Measurements from ENCODE around the gene GBX1.

GBX1 gene

DNA sequence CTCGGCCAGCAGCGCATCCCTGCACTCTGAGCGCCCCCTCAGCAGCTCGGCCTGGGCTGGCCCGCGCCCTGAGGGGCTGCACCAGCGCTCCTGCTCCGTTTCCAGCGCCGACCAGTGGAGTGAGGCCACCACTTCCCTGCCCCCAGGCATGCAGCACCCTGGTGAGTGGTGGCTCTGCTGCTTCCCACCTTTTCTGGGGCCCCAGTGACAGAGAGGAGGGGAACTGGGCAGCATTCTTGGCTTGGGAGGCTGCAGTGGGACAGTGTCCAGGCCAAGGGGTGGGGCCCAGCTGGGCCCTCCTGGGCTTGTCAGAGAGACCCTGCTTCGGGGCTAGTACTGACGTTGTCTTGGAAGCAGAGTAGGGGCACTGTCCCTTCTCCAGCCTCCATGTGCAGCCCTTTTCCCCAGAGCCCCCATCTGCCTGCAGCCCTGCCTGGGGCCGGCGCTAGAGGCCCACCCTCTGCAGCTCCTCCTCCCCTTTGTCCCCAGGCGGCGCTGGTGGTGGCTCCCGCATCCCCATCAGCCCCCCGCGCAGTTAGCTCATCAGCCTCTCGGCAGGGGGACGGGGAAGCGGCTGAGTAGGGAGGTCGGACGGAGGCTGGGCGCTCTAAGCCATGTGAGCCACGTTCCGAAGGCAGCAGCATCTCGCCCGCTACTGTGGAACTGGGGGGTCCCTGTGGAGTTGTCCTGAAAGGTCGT lies 29.2 kb downstream of the GBX1 start:
- no peak for DNase-seq

DNA sequence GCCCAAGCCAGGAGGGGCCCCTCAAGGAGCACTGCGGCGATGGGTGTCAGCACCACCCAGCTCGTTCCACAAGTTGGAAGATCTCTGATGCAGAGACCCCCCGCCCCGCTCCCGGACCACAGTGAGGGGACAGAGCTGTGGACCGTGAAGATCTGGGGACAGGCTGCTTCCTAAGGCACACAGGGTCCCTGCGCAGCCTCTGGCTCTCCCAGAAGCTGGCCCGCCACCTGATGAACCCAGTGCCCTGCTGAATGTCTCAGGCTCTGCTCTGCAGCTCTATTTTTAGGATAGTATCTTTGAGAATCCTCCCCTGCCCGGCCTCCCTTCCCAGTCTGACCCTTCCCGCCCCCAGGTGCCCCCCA lies 29.7 kb downstream of the GBX1 start:
- no peak for DNase-seq

DNA sequence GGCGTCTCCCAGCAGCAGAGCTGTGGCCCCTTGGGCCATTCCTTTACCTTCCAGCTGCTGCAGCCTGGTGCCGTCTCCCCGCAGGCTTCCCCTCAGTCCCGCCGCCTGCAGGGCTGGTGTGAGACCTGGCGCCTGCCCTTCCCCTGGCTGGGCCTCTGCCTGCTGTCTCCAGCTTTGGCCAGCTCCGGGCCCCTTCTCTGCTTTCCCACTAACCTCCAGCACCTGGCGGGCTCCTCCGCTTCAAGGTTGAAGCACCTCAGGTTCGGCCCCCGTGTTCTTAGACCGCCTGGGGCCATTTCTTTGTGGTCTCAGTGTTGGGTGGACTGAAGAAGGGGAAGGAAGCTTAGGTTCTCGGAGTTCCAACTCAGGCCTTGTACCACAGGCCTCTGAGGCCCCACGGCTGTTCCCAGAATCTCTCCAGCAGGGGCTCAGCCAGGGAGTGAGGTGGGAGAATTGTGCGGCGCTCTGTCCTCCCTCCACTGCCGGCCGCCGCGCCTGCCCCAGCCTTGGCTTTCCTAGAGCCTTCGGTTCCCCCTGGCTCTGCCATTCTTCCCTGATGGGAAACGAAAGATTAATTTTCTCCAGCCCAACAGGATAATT lies 30.3 kb downstream of the GBX1 start:
- no peak for DNase-seq

DNA sequence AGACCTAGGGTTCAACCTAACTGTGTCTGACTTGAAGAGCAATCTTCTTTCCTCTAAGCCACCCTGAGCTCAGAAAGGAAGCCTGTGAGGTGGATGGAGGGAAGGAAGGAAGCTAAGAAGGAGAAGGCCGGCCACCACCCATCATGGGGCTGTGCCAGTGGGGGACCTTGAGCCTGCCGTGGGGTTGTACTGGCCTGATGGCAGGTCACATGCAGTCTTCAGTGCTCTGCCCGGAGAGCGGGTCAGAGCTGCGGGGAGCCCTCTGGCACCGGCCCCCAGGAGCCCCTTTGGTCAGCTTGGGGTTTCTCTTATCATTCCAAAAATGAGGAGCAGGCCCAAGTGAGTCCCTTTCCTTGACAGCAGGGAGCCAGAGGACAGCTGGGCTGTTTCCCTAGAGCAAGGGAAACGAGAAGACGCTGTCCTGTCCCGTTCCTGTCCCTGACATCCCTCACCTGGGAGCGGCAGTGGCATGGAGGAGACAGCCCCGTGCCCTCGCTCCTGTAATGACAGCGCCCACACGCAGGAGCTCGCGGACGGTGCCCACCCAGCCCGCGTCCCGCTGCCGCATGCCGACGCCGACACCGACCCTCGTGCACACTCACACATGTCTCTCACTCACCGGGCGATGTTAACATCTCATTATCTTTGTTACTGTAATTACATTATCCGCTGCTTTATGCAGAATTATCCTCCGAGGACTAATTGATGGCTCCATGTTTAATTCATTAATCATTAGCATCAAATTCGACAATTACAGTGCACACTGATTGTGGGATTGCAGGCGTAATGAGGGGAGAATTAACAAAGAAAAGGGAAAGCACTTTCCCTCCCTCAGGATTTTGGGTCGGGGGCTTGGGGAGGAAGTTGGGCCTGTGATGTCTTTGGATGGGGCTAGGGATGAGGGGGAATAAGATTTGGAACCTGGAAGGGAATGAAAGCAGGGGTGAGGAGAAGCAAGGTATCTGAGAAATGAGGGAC lies 31.3 kb downstream of the GBX1 start:
- DNase-seq = no peak

DNA sequence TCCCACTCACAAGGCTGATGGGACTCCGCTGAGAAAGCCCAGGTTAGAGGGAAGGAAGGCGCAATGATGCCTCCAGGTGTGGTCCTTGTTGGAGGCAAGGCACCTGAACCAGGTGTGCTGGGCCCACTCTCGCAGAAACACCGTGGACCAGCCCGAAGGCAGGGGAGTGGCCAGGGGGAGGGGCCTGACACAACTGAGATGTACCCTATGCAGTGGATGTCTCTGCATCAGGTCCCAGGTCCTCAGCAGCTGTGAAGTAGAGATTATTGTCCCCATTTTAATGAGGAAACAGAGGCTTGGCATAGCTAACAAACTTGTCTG lies 32.0 kb downstream of the GBX1 start:
- no peak for DNase-seq

DNA sequence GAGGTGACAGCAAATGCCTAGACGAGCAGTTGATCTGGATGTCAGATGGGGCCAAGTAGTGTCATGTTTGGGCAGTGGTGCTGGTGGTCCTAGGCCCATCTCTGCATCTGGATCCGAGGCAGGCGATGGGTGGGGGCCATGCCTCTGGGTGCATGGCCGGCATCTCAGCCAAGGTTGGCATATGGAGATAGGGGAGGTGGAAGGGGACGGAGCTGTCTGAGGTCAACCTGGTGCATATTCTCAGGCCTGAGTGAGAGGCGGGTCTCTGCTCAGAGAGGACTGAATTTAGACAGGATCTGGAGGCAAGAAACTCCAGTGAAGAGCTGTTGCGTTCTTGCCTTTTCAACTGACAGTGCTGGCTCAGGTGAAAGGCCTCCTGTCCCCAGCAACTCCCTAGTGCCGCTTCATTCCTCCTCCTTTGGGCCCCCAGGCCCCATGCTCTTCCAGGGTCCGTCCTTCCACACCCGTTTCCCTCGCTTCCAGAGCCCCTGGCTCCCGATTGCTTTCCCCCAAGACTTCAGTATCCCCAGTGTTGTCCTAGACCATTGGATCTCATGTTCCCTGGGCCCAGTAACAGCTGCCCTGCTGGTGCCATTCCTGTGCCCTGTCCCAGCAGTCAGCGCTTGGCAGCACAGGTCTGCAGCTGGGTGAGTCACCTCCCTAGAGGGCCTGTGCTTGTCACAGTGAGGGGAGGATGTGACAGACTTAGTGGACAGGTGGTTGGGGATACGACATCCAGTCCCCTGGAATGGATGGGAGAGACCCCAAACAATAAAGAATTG lies 32.6 kb downstream of the GBX1 start:
- no peak for DNase-seq

DNA sequence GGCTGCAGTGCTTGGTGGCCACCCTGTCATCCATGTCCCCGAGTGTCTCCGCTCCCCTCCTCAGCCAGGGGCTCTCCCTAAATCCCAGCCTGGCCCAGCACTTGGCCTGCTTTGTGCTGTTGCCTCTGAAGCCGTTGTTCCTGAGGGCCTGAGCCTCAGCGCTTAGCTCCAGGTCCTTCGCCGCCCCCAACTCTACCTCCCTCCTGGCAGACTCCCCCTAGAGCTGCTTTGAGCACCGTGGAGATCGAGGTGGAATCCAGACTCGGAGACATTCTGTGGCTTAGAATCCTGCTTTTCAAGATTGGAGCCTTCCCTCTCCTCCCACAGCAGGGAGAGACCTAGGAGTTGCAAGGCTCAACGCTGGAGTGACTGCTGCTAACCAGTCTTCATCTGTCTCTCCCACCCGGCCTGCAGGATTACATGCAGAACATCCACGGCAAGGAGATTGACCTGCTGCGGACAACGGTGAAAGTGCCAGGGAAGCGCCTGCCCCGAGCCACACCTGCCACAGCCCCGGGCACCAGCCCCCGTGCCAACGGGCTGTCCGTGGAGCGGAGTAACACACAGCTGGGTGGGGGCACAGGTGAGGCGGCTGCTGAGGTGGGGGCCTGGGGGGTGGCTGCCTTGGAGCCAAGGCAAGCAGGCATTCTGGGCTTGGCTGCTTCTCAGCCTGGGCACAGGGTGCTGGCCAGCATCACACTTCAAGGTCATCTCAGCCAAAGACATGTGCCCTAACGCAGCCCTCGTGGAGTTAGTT lies 33.3 kb downstream of the GBX1 start:
- DNase-seq = no peak

DNA sequence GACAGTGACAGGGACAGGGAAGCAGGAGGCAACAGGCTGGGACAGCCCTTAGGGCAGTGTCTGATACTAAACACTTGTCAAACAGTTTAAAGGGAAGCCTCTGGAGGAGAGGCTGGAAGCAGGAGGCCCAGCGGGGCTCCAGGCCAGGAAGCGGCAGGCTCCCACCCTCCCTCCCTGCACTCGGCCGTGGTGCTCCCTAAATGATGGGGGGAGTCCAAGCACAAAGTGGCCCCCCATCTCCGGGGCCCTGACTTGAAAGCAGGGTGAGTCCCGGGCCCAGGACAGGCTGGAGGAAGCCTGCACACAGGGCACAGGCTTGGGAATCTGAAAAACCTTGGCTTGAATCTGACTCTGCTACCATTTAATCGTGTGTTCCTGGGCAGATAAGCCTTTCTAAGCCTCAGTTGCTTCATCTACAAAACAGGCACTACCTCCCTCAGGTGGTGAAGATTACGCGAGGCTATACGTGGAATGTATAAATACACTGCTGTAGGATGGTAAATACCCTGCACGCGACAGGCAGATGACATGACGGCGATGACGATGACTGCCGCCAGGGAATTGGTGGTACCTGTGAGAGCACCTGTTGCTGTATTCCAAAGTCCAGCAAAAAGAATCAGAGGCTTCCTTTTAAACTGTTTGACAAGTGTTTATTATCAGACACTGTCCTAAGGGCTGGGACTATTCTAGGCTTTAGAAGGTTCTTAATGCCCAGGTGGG lies 34.1 kb downstream of the GBX1 start:
- no peak for DNase-seq

DNA sequence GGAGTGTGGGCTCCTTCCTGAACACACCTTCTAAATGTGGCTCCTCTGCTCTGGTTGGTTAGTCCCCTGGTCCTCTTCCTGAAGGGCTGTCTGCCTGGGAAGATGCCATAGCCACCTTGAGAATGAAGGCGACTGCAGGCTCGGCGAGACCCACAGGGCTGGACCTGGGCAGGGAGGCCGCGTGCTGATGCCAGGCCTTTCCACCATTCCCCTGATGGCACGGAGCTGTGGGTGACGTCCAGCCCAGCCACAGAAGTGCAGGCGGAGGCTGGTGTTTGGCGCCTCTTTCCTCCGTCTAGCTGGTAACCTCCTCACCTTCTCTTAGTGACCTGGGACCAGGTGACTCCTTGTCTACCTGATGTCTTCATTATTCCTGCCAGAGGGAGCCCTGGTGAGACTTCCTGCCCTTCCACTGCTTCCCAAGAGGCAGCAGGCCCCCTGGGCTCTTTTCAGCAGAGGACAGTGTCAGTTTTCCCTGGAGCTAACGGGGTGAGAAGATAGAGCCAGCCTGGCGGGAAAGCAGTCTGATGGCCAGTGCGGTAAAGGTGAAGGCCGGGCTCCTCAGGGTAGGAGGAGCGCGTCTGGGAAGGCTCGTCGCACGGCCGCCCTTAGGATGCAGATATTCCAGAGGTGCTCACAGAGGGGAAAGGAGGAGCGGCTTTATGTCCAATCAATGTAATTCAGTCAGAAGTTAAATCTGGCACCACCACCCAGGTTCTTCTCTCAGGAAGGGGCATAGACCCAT lies 34.9 kb downstream of the GBX1 start:
- no peak for DNase-seq

DNA sequence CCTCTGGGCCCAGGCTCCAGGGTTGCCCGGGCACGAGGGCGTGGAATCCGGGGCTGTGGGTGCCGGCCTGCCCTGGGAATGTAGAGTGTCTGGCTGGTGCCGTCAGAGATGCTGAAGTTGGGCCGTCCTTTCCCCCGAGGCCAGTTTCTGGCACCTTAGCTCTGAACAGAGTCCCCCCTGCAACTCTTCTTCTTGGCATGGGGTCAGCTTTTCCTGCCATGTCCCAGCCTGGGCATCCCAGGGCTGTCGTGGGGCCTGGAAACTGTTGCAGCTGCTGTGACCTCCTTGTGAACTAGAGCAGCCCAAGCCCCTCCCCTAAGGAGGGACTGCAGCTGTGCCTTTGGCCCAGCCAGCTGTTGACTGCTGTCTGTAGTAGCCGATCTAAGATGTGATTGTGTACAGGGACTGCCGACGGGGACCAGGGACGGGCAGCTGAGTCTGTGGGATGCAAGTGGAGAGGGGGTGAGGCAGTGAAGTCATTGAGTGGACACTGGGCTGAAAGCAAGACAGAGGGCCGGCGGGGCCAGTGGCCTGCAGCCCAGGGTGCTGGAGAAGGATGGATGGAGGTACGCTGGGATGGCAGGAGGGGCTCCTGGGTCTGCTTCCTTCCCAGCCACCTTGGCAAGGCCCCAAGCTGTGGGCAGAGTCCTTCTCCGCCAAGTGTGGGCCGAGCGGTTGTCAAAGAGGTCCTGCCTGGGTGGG lies 35.8 kb downstream of the GBX1 start:
- no peak for DNase-seq

DNA sequence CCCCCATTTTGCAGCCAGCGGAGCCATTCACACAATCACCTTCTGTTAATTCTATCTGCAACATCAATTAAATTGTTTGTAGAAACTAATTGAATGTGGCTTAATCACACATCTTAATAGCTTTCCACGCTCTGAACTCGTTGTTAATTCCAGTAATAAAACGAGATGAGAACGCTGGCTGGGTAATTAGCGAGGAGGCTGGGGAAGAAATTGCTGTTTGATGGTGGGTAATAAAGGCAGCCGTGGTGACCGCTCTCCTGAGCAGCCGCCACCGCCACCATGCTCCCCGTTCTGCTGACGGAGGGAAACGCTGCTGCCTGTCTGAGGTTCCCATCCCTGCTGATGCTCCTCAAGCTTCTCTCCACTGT lies 36.3 kb downstream of the GBX1 start:
- no peak for DNase-seq

DNA sequence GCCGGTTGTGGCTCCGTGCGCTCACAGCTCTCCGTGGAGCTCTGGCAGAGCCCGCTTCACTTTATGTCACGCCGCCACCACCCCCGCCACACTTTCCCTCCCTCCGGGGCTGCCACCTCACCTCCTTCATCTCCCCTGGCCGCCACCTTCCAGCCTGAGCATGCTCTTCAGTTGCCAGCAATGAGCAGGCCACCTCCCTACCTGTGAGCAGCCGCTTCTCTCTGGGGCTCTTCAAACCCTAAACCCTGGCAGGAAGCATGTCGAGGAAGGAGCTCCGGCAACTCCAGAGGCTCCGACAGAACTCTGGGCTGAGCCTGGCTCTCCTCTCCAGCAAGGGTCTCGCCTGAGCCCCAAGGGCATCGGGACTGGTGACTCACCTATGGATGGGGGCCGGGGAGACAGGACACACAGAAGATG lies 36.7 kb downstream of the GBX1 start:
- no peak for DNase-seq

DNA sequence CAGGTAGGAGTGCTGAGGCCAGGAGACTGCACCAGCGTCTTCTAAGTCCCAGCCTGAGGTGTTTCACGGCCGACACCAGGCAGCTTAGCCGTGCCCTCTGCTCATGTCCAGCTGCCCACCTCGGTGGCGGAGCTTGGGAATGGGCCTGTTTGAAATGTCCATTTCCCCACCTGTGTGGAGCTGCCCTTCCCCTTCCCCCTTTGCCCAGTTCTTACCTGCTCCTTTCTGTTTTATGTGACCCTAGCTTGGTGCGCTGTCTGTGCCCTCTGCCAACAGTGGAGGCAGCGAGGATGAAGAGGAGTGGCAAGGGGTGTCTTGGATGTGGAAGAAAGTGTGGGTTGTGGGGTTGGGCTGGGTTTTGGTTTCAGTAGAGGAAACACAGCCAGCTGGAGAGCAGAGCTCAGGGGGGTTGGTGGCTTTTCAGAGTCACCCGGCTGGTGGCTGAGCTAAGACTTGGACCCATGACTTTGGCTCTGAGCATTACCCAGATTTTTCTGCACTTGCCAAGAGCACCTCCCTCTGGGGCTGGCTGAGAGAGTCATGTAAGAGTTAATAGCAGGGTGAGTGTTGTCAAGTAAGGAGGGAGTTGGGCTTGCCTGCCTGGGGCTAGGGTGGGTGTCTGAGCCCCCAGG lies 37.4 kb downstream of the GBX1 start:
- no peak for DNase-seq

DNA sequence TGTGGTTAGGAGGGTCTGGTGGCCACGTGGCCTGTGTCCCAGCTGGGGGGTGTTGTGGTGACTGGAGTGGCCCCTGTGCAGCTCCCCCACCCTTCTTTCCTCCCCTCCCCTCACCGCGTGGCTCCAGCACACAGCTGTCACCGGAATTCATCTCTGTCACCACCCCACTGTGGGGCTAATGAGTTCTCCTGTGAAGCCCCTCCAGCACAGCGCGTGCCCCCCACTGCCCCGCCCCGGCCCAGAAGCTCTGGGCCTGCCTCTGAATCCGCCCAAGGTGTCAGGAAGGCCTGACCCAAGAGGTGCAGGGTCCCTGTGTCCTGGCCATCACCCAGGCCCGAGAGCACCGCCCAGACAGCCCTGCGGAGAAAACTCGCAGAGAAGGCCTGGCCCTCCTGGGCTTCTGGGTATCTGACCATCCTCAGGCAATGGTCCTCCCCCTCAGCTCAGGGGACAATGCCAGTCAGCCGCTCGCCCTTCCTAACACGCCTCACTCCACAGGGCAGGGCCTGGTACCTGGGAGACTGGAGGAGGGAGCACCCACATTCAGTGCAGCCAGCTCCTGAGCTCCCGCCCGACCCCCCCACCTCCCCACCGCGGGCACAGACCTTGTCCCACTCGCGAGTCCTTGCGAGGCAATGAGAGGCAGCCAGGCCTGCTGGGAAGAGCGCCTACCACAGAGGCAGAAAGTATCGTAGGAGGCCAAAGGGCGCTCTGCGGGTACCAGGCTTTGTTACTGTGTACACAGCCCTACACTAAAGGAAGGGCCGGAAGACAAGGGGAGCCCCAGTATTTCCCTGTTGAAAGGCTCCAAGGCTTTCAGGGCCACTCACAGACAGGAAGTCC lies 38.2 kb downstream of the GBX1 start:
- no peak for DNase-seq

DNA sequence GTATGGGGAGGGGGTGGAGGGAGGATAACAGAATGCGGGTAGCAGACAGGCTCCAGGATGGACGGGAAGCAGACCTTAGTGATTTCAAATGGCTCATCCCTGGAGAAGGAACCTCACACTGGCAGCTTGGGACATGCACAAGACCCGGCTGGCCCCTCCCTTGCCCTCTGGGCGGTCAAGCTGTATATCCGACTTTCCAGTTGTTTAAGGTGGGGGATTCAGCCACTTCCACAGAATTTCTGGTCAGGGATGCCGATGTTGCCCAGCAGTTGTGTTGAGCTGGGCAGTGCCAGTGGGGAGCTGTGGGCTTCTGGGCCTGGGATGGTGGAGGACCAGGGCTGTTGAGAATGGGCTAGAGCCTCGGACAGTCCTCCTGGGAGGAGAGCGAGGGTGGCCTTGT lies 38.8 kb downstream of the GBX1 start:
- no peak for DNase-seq

DNA sequence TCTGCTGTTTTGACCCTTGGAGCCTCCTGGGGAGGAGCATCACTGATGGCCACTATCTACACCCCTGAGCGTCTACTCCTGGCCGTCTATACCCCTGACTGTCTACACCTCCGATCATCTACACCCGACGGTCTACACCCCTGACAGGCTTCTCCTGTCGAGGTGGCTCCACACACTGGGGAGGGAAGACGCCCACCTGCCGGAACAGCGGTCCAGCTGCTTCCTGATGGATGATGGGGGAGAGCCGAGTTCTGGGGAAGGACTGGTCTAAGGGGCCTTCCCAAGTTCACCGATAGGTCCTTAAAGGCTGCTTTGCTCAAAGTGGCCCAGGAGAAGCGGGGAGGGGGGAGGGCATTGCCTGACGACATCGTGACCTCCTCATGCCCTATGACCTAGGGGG lies 39.4 kb downstream of the GBX1 start:
- no peak for DNase-seq

DNA sequence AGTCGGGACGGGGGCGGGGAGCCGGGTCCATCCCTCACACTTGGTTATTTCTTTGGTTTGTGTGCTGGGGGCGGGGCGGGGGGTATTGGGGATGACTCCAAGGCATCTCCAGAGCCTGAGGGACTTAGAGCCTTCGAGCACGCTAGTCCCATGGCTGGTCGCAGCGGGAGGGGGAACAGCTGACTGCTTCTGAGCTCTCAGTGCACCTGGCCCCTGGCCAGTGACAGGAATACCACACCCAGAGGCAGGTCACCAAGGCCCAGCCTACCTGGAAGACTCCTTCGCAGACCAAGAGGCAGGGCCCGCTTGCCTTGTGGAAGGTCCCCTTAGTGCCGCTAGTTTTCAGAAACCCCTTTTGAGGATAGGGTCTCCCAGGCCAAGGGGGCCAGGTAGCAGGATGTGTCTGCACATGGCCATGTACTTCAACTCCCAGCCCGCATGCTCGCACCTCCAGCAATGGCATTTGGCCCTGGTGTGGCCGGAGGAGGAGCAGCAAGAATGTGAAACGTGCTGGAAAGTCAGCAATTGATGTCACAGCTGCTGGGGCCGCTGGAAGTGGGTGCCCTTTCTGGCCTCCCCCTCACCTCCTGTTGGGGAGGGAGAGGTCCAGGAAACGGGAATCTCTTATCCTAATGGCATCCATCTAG lies 40.9 kb downstream of the GBX1 start:
- no peak for DNase-seq

DNA sequence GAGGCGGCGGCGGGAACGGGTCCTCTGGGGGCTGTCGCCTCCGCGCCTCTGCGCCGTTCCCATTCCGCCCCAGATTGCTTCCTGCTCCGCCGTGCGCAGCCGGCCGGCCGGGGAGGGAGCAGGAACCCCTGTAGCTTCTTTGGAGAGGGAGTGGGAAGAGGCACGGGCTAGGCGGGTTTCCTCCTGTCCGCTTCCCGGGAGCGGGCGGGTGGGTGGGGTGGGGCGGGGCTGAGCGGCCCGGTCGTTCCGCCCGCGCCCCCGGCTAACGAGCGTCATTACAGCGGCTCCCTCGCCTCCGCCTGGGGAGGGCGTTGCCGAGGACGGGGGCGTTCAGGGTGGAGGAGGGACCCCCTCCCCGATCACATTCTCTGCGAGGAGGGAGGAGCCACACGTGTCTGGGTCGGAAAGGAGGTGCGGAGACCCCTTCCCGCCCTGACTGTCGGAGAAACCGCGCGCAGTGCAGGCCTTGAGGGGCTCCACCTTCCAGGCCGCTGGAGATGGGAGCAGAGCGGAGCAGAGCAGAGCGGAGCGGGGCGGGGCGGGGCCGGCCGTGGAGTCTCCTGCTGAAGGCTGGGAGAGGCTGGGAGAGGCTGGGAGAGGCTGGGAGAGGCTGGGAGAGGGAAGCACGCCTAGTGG lies 41.5 kb downstream of the GBX1 start:
- no peak for DNase-seq
